IMR-90 (cell line): Measurements from ENCODE around the gene DYRK1A. TPM values are rescaled to one million over a fixed set of nuclear protein-coding genes. Genes with fewer than 3 reads are reported as not detected.

ENCODE experiments used
- ATAC-seq: fragments of 200-7000 bp; cut with Tn5 transposase; 2 replicates; pipeline ENCODE4 v1.9.1; 2020; ENCODE audit warnings: low read depth, mild to moderate bottlenecking, moderate library complexity
- BruUV-seq: library from RNA; stranded (reverse); fragments of 400-500 nt; replicated peaks from 2 replicates; lab custom pipeline; 2021; lab: Mats Ljungman, UMichigan
- CTCF ChIA-PET: fragments of 300-600 bp; formaldehyde crosslinking; extraction: SDS; loops from one replicate; lab custom pipeline; 2021; ENCODE audit warnings: antibody characterized with exemption; lab: Yijun Ruan, JAX
- POLR2A ChIA-PET: fragments of 300-600 bp; sonication (Branson Sonifier 250); formaldehyde crosslinking; loops from one replicate; lab custom pipeline; 2022; ENCODE audit warnings: antibody characterized with exemption; ENCODE audit not compliant: unreplicated experiment; lab: Charles Lee
- DNase-seq: peaks from one replicate; pipeline ENCODE4 v3.0.0; 2013
- H2AFZ ChIP-seq: replicated peaks from 2 replicates; pipeline ENCODE3; 2013; ENCODE audit warnings: low read length, mild to moderate bottlenecking; ENCODE audit not compliant: poor library complexity
- H2AK5ac ChIP-seq: 2 replicates; pipeline ENCODE4 v1.6.1; 2013; ENCODE audit warnings: low read depth, low read length, inconsistent platforms
- H2AK9ac ChIP-seq: replicated peaks from 2 replicates; pipeline ENCODE3; 2013; ENCODE audit warnings: mild to moderate bottlenecking, low read depth, low read length, moderate library complexity; ENCODE audit not compliant: poor library complexity
- H2BK120ac ChIP-seq: 2 replicates; pipeline ENCODE4 v1.6.1; 2013; ENCODE audit warnings: low read depth, low read length, inconsistent platforms
- H2BK15ac ChIP-seq: 3 replicates; pipeline ENCODE4 v1.6.1; 2013; ENCODE audit warnings: low read depth, low read length, inconsistent platforms
- H2BK20ac ChIP-seq: 2 replicates; pipeline ENCODE4 v1.6.1; 2013; ENCODE audit warnings: low read depth, mild to moderate bottlenecking, inconsistent platforms, low read length, moderate library complexity
- H2BK5ac ChIP-seq: 2 replicates; pipeline ENCODE4 v1.6.1; 2013; ENCODE audit warnings: mild to moderate bottlenecking, low read depth, low read length, inconsistent platforms; ENCODE audit not compliant: poor library complexity, severe bottlenecking
- H3K14ac ChIP-seq: replicated peaks from 2 replicates; pipeline ENCODE4 v1.6.1; 2013; ENCODE audit warnings: low read depth, low read length, inconsistent platforms
- H3K18ac ChIP-seq: 2 replicates; pipeline ENCODE4 v1.6.1; 2013; ENCODE audit warnings: low read depth, low read length, control low read depth
- H3K23ac ChIP-seq: 2 replicates; pipeline ENCODE4 v1.6.1; 2013; ENCODE audit warnings: low read depth, low read length, inconsistent platforms
- H3K27ac ChIP-seq: 2 replicates; pipeline ENCODE4 v1.5.1; 2013; ENCODE audit warnings: mild to moderate bottlenecking, control low read depth, low read length; ENCODE audit not compliant: insufficient read depth
- H3K27me3 ChIP-seq: 2 replicates; pipeline ENCODE4 v1.6.1; 2013; ENCODE audit warnings: low read length; ENCODE audit not compliant: control insufficient read depth, insufficient read depth
- H3K36me3 ChIP-seq: 2 replicates; pipeline ENCODE4 v1.6.1; 2013; ENCODE audit warnings: low read length, mixed read lengths; ENCODE audit not compliant: control insufficient read depth, insufficient read depth
- H3K4ac ChIP-seq: 2 replicates; pipeline ENCODE4 v1.6.1; 2013; ENCODE audit warnings: low read depth, low read length, inconsistent platforms
- H3K4me1 ChIP-seq: 2 replicates; pipeline ENCODE4 v1.6.1; 2013; ENCODE audit warnings: low read length, mixed read lengths; ENCODE audit not compliant: control insufficient read depth, insufficient read depth
- H3K4me2 ChIP-seq: 2 replicates; pipeline ENCODE4 v1.6.1; 2013; ENCODE audit warnings: low read depth, mild to moderate bottlenecking, control low read depth, low read length, moderate library complexity
- H3K4me3 ChIP-seq: 2 replicates; pipeline ENCODE4 v1.5.1; 2013; ENCODE audit warnings: low read depth, mild to moderate bottlenecking, control low read depth, low read length, moderate library complexity; ENCODE audit not compliant: insufficient read depth
- H3K56ac ChIP-seq: 2 replicates; pipeline ENCODE4 v1.6.1; 2013; ENCODE audit warnings: low read length, inconsistent platforms; ENCODE audit not compliant: insufficient read depth; ENCODE audit errors: extremely low read depth
- H3K79me1 ChIP-seq, 2 experiments: 2 replicates each; pipeline ENCODE4 v1.6.1; 2013; ENCODE audit warnings: low read length in 2 of 2, inconsistent platforms in 1 of 2, low read depth in 1 of 2
- H3K9ac ChIP-seq: 2 replicates; pipeline ENCODE4 v1.6.1; 2013; ENCODE audit warnings: low read depth, low read length, control low read depth
- H3K9me1 ChIP-seq: 2 replicates; pipeline ENCODE4 v1.6.1; 2013; ENCODE audit warnings: low read length, inconsistent platforms; ENCODE audit not compliant: insufficient read depth
- H3K9me3 ChIP-seq: 2 replicates; pipeline ENCODE4 v1.6.1; 2013; ENCODE audit warnings: low read length; ENCODE audit not compliant: control insufficient read depth, insufficient read depth
- H4K20me1 ChIP-seq: 2 replicates; pipeline ENCODE4 v1.6.1; 2013; ENCODE audit warnings: low read length, inconsistent platforms; ENCODE audit not compliant: insufficient read depth
- H4K5ac ChIP-seq: 2 replicates; pipeline ENCODE4 v1.6.1; 2013; ENCODE audit warnings: mild to moderate bottlenecking, low read depth, low read length, control low read depth
- H4K8ac ChIP-seq, 2 experiments: 2 replicates each; pipeline ENCODE4 v1.6.1; 2013; ENCODE audit warnings: low read depth in 2 of 2, low read length in 2 of 2, control low read depth in 1 of 2, inconsistent platforms in 1 of 2
- H4K91ac ChIP-seq: 2 replicates; pipeline ENCODE4 v1.6.1; 2013; ENCODE audit warnings: low read depth, low read length, inconsistent platforms; ENCODE audit not compliant: insufficient read depth
- BHLHE40 ChIP-seq: fragments of 150-350 bp; IDR thresholded peaks from 2 replicates; pipeline ENCODE4 v1.6.1; 2016; ENCODE audit warnings: mild to moderate bottlenecking, low read depth, low read length
- CEBPB ChIP-seq: IDR thresholded peaks from 2 replicates; pipeline ENCODE4 v1.6.1; 2012; ENCODE audit warnings: low read depth, low read length, improper control_type of control experiment
- CHD1 ChIP-seq: IDR thresholded peaks from 2 replicates; pipeline ENCODE4 v1.6.1; 2012; ENCODE audit warnings: low read depth, low read length, improper control_type of control experiment
- CTCF ChIP-seq: conservative IDR thresholded peaks from 2 replicates; pipeline ENCODE4 v1.5.1; 2012; ENCODE audit warnings: mild to moderate bottlenecking, low read depth, low read length, improper control_type of control experiment
- ELK1 ChIP-seq: fragments of 150-350 bp; IDR thresholded peaks from 2 replicates; pipeline ENCODE4 v1.6.1; 2016; ENCODE audit warnings: low read depth, mild to moderate bottlenecking, low read length, moderate library complexity, borderline replicate concordance
- MAFK ChIP-seq: IDR thresholded peaks from 2 replicates; pipeline ENCODE4 v1.6.1; 2012; ENCODE audit warnings: low read depth, low read length, improper control_type of control experiment
- MAZ ChIP-seq: IDR thresholded peaks from 2 replicates; pipeline ENCODE4 v1.6.1; 2012; ENCODE audit warnings: low read depth, mild to moderate bottlenecking, low read length, improper control_type of control experiment, moderate library complexity, borderline replicate concordance
- MXI1 ChIP-seq: IDR thresholded peaks from 2 replicates; pipeline ENCODE4 v1.6.1; 2012; ENCODE audit warnings: low read depth, mild to moderate bottlenecking, low read length, moderate library complexity, borderline replicate concordance
- NFE2L2 ChIP-seq: fragments of 150-350 bp; IDR thresholded peaks from 2 replicates; pipeline ENCODE4 v1.6.1; 2016; ENCODE audit warnings: low read depth, mild to moderate bottlenecking, low read length
- POLR2A ChIP-seq: IDR thresholded peaks from 2 replicates; pipeline ENCODE4 v1.6.1; 2012; ENCODE audit warnings: mild to moderate bottlenecking, low read depth, low read length
- RCOR1 ChIP-seq: IDR thresholded peaks from 2 replicates; pipeline ENCODE4 v1.6.1; 2012; ENCODE audit warnings: mild to moderate bottlenecking, low read length, improper control_type of control experiment; ENCODE audit not compliant: insufficient replicate concordance
- RFX5 ChIP-seq: IDR thresholded peaks from 2 replicates; pipeline ENCODE4 v1.8.0; 2012; ENCODE audit warnings: low read depth, mild to moderate bottlenecking, low read length, moderate library complexity
- SMC3 ChIP-seq: fragments of 150-350 bp; IDR thresholded peaks from 2 replicates; pipeline ENCODE4 v1.6.1; 2016; ENCODE audit warnings: low read depth, mild to moderate bottlenecking, antibody characterized with exemption, low read length, moderate library complexity
- WGBS, 2 experiments: methylation state at CpG; one replicate each; pipeline versions ENCODE4 v1.1.5 to v1.1.7; 2013; ENCODE audit warnings: missing lambda C conversion rate in 2 of 2; ENCODE audit not compliant: insufficient read length in 1 of 2; ENCODE audit errors: extremely low coverage in 2 of 2; 5-methylcytosine and 5-hydroxymethylcytosine counted together
- dilution Hi-C: fragments of 300-500 bp; cut with HindIII; formaldehyde crosslinking; loops from one replicate; pipeline ENCODE4 v1.14.3; 2018; ENCODE audit warnings: low sequenced_read_pairs; ENCODE audit not compliant: unreplicated experiment
- in situ Hi-C: fragments of 300-500 bp; cut with MboI; formaldehyde crosslinking; loops from 3 replicates; pipeline ENCODE4 v1.14.3; 2019; ENCODE audit warnings: low sequenced_read_pairs, inconsistent platforms, mixed read lengths
- intact Hi-C: fragments of 100-400 bp; cut with micrococcal nuclease; formaldehyde crosslinking; loops from 2 replicates; pipeline ENCODE4 v1.10.0; 2022
- polyA plus RNA-seq, 3 experiments: library from polyadenylated mRNA; depleted of rRNA; stranded (reverse); fragments of >200 nt; gene quantifications; 2 replicates each; pipeline ENCODE4 v1.2.3, GENCODE V29; 2012; ENCODE audit warnings: low replicate concordance in 1 of 3
- total RNA-seq: library from RNA; depleted of rRNA; stranded (reverse); fragments of >200 nt; gene quantifications from 2 replicates; pipeline ENCODE4 v1.2.3, GENCODE V29; 2012

Gene DYRK1A
- total and polyA plus RNA-seq, 2 of the 4 experiments (the other 2 are of a cell fraction): 18.6 to 50.5 TPM

GRCh38 chr21:37489553-37489952 lies 123.0 kb downstream of the DYRK1A start:
- H3K9me1 ChIP-seq: peaks cover 6% of the 10 kb centered on the region
- no peak overlapping the region for H2BK120ac ChIP-seq
- no peak overlapping the region for H2AFZ ChIP-seq
- no peak overlapping the region for H3K18ac ChIP-seq
- H4K20me1 ChIP-seq: no peaks in the 10 kb centered on the region
- H2AK5ac ChIP-seq: no peak overlapping the region
- no peaks in the 10 kb centered on the region for H3K4me1 ChIP-seq
- no peak overlapping the region for H2AK9ac ChIP-seq
- POLR2A ChIA-PET: no interaction called here
- CTCF ChIA-PET: no interaction called here
- intact Hi-C loops: no loop called here
- no TSS peak for BruUV-seq
- dilution Hi-C loops: no loop called here
- no peak overlapping the region for H3K56ac ChIP-seq
- H3K14ac ChIP-seq: no peak overlapping the region
- TF ChIP-seq MXI1 (no peak), RFX5 (no peak), POLR2A (no peak), SMC3 (no peak), CEBPB (no peak), RCOR1 (no peak), MAZ (no peak), ELK1 (no peak), MAFK (no peak), CHD1 (no peak), CTCF (no peak), BHLHE40 (no peak), NFE2L2 (no peak)
- H3K4ac ChIP-seq: no peak overlapping the region
- no CpG with 5 or more reads among the region's 1 CpG for WGBS, 2 experiments
- H2BK20ac ChIP-seq: no peak overlapping the region
- ATAC-seq (no peak), DNase-seq (no peak)
- no peak overlapping the region for H2BK15ac ChIP-seq
- H4K5ac ChIP-seq: no peak overlapping the region
- H3K9ac ChIP-seq: no peak overlapping the region
- peaks cover 26 to 60% of the 10 kb centered on the region in 2 experiments for H3K79me1 ChIP-seq
- no peak overlapping the region for H3K23ac ChIP-seq
- no peak overlapping the region for H3K4me3 ChIP-seq
- H4K8ac ChIP-seq: no peak overlapping the region
- H3K27ac ChIP-seq: no peak overlapping the region
- in situ Hi-C loops: no loop called here
- H4K91ac ChIP-seq: no peak overlapping the region
- peaks cover 11% of the 10 kb centered on the region for H3K36me3 ChIP-seq
- no peak overlapping the region for H2BK5ac ChIP-seq
- no peaks in the 10 kb centered on the region for H3K27me3 ChIP-seq
- no peak overlapping the region for H3K4me2 ChIP-seq
- no peaks in the 10 kb centered on the region for H3K9me3 ChIP-seq
